HG03432 (cell line): ENCODE measurements around the gene TPTE2.
A peak's percentile ranks its signal among the peaks of the same experiment; 100 is the strongest.
"Not testable (repeated sequence)": the region's sequence is repeated elsewhere in the genome, so short reads cannot be mapped to it uniquely, and the experiment has no call there.

Experiments used
- ATAC-seq: cut with Tn5 transposase; IDR thresholded peaks from one replicate; pipeline ENCODE4 v1.9.1; 2021; ENCODE audit warnings: mild to moderate bottlenecking, moderate library complexity; ENCODE audit not compliant: unreplicated experiment

The TPTE2 gene

DNA sequence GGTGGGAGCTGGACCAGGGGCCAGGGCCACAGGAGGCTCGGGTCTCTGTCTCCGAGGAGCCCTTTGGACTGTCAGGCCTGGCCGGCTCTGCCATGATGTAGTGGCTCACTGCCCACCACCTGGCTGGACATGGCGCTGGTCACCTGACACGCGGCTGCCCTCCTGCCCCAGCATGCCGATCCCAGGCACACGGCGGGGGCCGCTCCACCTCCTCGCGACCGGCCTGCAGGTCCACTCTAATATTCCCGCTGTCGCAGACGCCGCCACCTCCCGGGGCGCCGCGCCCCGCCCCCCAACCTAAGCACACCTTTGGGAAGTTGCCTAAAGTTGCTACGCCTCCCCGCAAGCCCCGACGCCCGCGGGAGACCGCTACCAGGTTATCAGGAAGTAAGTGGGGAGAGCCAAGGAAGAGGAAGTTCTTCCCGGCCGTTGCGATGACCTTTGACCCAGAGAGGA is at the start of gene TPTE2:
TSS of gene TPTE2 (minus strand) at position 406 of the 456 bp plus-strand sequence. CDS start 58,298 bp downstream, outside the sequence.
- not testable (repeated sequence) for ATAC-seq

DNA sequence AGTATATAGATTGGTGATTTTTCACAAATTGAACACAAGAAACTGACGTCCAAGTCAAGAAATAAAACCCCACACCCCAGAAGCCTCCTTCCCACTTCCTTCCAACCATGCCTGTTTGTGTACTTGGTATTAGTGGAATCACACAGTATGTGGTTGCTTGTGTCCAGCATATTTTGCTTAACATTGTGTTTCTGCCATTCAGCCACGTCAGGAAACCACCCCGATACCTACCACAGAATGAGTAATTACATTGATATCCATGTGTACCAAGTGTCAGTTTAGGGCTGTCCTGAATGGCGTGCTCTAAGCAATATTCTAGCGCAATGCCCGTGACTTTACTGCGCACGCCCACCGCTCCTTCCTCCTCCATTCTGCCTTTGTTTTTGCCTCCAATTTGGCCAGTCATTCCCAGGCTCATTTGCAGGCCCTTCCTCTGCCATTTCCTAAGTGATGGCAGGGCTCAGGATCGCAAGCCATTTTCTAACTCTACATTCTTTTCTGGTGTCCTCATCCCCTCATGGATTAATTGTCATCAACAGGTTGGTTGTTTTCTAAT is 46.3 kb upstream of the TPTE2 start:
- no peak for ATAC-seq

DNA sequence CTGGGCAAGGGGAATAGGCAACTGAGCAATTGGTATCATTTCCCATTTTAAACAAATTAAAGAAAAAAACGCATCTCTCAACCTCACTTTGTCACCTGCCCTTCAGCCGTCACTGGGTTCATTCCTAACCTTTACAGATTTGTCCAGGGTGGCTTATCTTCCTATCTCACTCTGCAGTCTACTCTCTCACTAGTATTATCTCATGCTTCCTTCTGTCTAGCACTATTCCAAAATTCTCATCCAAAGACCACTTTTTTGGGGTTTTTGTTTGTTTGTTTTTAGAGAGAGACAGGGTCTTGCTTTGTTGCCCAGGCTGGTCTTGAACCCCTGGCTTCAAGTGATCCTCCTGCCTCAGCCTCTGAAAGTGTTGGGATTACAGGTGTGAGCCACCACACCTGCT is 45.4 kb upstream of the TPTE2 start:
- ATAC-seq: no peak

DNA sequence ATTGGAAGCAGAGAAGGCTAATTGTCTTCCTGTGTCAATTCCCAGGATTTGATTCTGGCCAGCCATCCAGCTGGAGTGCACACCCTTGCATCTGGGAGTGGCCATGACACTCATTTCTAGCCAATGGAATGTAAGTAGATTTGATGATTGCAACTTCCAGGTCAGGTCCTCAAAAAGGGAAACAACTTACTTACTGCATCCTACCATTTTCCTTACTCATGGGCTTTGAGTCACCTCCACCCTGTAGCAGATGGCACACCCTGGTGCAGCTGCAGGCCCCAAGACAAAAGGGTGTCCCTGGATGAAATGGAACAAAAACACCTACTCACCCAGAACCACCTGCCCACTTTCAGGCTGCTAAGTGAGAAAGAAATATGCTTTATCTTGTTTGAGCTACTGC is 44.8 kb upstream of the TPTE2 start:
- ATAC-seq: no peak

DNA sequence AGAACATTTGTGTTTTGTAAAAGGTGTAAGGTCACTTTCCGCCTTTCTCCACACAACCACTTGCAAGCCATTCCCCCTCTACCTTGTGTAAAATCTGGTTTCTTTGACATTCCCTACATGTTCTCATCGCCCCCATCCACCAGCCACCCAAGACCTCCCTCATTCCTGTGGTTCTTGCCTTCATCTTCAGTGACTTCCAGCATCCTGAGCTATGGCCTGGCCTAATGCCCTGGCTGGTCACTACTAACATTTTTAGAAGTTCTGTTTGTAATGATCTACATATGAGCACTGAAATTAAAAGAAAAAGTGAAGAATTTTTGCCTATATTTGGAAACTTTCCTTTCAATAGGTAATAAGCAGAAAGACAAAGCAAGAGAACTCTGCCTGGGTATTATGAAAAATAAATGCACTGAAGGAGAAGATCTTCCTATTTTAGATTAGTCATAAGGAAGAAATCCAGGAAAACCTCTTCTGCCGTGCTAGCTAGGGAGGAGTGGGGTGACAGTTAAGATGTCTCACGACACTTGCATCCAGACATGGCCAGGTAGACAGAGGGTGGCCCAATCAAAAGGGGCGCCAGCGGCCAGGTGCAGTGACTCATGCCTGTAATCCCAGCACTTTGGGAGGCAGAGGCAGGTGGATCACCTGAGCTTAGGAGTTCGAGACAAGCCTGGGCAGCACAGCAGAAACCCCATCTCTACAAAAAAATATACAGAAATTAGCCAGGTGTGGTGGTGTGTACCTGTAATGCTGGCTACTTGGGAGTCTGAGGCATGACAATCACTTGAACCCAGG is 44.0 kb upstream of the TPTE2 start:
- ATAC-seq: no peak

DNA sequence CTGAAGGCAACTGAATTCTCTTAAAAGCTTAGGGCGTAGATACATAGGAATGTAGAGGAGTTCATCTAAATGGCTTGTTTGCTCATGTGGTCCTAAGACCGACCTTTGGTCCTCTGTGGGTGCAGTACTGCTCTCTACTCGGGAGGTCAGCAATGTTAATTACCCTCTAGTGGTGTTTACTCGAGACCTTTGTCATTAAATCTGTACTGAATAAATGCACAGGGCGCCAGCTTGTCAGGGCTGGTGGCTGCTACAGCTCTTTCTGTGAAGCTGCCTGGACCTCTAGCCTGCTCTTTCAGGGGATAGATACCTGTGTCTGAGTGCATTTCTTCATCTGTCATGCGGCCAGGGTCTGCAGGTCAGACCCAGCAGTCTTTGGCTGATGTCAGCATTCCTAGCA is 43.0 kb upstream of the TPTE2 start:
- no peak for ATAC-seq

DNA sequence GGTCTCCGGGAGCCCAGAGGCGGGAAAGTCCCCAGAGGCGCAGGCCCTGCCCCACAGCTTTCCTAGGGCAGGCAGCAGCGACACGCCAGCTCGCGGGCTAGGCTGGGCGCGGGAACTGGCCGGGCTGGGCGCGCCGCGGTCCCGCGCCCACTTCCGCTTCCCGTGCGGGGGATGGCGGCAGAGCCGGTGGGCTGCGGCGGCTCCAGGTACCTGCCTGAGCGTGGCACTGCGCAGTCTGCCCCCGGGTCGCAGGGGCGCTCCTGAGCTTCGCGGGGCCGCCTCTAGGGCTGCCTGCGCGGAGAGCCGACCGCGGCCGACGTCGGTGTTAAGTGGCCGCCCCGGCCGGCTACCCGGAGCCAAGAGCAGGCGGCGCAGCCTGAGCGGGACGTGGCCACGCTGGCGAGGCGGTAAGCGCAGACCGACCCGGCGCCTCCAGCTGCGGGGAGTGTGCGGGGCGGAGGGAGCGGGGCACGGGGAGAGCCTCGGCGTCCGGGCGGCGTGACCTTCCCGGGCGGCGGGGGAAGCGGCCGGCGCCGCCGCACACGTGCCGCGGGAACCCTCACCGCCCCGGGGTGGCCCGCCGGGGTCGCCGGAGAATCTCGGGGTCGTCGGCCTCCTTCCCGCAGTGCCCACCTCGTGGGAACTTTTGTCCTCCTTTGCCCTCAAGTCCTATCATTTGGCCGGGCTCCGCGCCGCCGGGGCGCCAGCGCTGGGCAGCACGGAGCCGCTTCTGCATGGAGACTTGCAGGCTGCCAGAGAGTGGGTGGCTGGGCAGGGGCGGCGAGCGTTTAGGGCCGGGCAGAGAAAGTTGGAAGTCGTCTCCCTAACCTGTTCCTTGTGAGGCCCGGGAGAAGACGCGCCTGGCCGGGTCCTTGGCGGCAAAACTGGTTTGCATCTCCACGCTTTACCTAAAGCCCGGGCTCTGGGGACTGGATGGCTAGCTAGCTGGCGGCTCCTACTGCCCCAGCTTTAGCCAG is 40.7 kb upstream of the TPTE2 start:
- ATAC-seq: peak; percentile 86

DNA sequence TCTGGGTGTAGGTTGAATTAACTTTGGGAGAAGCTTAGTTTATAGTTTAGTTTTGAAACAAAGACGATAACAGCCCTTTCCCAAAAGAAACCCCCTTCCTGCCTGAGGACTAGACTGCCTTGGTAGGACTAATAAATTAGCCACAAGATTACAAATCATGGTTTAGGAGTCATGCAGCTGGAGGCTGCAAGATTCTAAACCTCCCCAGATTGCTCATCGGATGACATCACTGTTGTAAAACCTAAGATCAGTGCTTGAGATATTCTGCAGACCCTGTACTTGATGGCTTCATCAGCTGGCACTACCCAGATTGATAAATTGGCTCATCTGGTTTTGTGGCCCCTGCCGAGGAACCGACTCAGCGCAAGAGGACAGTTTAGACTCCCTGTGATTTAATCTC is 36.2 kb upstream of the TPTE2 start:
- ATAC-seq: no peak

DNA sequence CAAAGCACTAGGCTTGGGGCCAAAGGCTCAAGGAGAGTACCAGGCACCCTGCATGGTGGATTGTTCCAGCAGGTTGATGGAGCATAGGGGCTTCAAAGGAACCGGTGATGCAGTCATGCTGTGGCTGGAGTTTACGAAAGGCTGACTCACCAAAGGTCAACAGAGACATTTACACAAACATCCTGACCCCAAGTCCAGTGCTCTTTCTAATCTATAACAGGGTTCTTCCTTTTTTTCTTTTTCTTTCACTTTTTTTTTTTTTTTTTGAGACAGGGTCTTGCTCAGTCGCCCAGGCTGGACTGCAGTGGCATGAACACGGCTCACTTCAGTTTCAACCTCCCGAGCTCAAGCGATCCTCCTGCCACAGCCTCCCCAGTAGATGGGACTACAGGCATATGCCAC is 35.6 kb upstream of the TPTE2 start:
- no peak for ATAC-seq

DNA sequence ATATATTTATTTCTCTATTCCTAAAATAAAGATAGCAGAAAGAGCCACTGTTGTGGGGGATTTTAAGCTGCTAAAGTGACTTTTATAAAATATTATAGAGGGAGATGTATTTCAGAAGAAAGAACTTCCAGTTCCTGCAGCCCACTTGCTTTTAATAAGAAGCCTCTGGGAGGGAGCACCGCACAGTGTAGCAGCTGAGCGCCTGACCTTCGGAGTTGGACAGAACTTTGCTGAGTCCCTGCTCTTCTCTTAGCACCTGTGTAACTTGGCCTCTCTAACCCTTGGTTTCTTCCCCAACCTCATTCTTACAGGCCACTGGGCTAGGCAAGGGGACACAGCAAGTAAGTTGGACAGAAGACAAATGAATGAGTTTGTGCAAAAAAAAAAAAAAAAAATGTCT is 34.8 kb upstream of the TPTE2 start:
- ATAC-seq: no peak

DNA sequence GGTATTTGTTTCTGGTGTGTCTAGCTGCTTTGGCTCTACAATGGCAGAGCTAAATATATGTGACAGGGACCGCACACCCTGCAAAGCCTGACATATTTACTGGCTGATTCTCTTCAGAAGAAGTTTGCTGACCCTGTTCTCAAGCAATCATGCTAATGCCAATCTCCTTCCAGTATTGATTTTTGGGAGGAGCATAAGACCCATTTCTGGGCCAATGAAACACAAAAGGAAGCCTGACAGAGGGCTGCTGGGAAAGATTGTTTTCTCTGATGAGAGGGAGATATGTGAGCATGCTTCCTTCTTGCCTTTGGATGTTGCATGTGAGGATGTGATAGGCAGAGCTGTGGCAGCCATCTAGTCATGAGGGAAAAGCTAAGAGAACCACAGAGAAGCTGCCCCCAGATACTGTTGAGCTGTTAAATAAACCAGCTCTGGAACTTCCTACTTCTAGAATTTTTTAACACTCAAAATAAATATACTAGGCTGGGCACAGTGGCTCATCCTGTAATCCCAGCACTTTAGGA is 31.4 kb upstream of the TPTE2 start:
- no peak for ATAC-seq

DNA sequence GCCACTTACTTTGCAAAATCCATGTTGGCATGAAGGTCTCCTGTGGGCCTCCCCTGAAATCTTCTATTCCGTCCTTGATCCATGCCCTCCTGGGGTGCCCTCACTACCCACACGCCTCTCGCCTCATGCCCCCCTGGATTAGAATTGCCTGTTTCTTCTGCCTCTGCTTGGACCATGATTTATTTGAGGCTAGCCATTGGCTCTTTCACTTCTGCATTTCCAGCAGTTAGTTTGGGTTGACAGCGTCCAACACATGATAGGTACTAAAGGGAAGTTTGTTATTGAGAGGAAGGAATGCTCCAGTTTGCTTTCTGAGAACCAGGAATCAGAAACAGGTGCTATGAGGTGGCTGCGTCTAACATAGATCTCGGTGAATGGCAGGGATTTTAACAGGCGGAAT is 30.5 kb upstream of the TPTE2 start:
- ATAC-seq: no peak

DNA sequence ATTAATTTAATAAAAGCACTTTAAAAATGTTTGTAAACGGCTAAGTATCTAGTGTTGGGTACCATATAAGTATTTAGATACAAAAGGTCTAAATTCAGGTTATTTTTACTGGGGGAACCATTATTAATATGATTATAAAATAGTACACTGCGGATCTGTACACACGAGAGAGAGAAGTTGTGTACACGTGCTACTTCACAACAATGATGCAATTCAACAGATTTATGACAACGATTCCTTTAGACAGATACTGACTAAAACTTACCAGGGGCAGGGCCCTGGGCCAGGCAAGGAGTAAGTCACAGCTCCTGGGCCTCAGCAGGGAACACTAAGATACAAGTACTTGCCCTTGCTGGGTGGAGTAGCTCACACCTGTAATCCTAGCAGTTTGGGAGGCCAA is 29.1 kb upstream of the TPTE2 start:
- ATAC-seq: no peak

DNA sequence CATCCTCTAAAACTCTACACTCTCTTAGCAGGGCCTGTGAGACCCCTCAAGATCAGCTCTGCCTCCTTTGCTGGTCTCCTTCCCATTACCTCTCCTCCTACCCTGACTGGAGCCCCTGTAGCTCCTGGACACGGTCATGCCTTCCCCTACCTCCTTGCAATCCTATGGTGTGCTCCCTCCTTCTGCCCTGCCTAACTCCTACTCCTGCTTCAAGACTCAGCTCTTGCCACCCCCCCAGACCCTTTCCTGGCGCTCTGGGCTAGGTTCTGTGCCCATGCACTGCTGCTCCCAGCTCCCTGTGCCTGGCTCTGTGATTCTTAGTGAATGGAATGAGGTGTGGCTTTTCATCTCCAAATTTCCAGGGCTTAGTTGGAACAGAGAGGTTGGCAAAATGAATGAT is 28.0 kb upstream of the TPTE2 start:
- no peak for ATAC-seq

DNA sequence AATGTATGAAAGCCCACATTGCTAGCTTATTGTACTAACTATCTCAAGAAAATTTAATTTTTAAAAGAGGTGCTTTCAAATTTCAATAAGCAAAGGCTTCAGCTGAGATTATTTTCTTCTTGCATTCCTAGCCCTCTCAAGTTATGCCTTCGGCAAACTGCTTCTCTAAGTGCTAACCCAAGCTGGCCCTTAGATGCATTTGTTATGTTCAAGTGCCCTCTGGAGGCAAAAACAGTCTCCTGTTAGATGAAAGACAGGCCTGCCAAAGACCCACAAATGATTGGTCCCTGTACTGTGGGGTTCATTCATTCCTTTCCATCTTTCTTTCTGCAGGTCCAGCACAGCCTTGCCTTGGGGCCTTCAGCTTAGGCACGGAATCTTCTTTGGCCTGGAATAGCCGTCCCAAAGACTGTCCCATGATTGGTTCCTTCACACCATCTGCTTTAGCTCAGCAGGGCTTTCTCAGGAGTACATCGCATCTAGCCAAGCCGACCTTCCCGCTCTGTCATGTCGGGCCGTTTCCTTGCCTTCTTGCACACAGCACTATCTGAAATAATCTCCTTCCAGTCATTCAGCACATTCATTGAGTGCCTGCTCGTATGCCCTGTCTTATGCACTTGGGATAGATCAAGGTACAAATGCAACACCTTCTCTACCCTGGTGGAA is 26.4 kb upstream of the TPTE2 start:
- ATAC-seq: peak; percentile 75

DNA sequence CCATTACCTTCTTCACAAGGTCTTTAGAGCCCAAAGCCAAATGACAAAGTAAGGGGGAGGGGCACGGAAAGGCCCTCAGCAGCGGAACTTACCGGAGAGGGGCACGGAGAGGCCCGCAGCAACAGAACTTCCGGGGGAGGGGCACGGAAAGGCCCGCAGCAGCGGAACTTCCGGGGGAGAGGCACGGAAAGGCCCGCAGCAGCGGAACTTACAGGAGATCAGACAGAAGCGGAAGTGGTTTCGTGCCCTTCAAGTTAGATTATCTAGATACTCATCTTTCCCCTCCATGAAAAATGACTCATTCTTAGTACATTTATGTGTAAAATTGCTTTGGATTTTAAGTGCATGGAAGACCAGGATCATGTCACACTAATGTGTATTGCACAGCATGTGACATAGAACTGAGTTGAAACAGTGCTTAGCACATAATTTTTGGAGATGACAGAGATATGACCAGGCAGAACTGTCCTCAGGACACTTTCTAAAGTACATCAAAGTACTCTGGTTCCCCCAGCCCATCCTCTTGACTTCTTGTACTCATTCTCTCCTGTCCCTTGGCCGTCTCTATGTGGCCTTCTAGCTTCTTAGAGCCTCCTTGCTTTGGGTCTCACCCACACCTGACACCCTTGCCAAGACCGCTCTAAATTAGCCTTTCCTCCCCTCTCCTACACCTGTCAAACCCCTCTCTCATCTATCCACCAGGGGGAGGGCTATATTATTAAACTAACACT is 25.7 kb upstream of the TPTE2 start:
- peak; percentile 84 for ATAC-seq

DNA sequence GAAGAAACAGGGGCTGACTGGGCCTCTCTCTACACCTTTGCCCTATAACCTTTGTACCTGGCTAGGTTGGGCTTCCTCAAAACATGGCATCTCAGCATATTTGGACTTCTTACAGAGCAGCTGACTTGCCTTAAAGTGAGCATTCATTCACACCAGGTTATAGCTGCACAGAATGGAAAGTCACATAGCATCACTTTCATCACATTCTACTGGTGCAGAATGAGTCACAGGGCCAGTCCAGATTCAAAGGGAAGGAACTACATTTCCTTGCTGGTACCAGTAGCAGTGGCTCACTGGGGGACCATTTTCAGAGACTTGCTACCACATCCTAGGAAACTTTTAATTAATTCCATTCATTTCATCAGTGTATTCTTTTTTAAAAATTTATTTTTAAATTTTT is 20.3 kb upstream of the TPTE2 start:
- peak; percentile 69 for ATAC-seq

DNA sequence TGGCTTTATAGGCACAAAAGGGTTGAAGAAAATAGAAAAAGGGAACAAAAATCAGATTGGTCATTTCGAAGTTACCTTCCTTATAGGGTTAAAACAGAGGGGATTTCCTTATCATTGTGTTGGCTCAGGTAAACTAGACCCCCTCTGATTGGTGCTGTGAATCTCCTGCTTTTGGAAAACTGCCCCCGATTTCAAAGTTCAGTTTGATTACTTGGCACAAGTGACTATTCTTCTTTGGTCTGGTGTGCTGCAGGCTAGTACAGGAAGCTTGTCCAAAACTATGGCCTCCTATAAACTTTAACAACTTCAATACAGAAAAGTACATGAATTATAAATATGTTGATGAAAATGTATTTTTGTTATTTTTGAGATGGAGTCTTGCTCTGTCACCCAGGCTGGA is 13.9 kb upstream of the TPTE2 start:
- no peak for ATAC-seq

DNA sequence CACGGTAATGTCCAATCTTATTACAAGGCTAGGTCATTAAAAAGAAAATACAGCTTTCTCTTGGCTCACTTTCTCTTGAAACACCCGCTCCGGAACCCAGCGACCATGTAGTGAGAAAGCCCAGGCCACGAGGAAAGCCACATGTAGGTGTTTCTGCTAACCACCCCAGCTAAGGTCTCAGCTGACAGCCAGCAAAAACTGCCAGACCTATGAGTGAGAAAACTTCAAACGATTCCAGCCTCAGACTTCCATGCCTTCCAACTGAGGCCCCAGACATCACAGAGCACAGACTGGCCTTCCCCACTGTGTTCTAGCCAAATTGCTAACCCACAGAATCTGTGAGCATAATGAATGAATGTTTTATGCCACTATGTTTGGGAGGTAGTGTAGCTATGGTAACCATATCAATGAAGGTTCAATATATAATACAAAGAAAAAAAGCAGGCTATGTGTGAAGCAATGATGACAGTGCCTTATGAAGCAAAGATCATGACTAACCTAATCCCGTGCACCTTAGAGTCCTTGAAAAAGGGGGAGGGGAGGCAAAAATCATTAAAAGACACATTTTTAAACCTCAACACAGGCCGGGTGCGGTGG is 11.9 kb upstream of the TPTE2 start:
- ATAC-seq: no peak

DNA sequence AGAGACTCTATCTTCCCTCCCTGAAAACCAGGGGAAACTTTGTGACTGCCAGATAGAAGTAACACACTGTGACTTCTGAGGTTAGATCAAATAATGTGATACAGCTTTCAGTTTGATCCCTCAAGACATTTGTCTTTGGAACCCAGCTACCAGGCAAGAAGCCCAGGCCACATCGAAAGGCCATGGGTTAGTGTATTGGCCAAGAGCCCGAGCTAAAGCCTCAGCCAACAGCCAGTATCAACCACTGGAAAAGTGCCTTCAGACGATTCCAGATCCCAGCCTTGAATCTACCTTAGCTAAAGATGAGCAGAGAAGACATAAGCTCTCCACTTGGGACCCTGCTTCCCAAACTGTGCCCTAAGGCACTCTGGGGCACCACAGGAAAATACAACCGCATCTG is 10.9 kb upstream of the TPTE2 start:
- no peak for ATAC-seq
